Endothelial cell (in vitro differentiated cells): ENCODE data around the gene OLFML2A. TPM values are rescaled to one million over a fixed set of nuclear protein-coding genes. Genes with fewer than 3 reads are reported as not detected.
A peak's percentile ranks its signal among the peaks of the same experiment; 100 is the strongest.

Experiments used
- DNase-seq: peaks from one replicate; pipeline ENCODE4 v3.0.0; 2021; ENCODE audit warnings: low spot score
- H3K27ac Mint-ChIP-seq: one replicate; pipeline ENCODE4 v1.8.0; 2021; ENCODE audit warnings: mixed read lengths, inconsistent platforms; ENCODE audit not compliant: unreplicated experiment
- H3K27me3 Mint-ChIP-seq: one replicate; pipeline ENCODE4 v1.8.0; 2021; ENCODE audit warnings: mild to moderate bottlenecking, moderate library complexity, mixed read lengths, inconsistent platforms; ENCODE audit not compliant: unreplicated experiment
- H3K36me3 Mint-ChIP-seq: one replicate; pipeline ENCODE4 v1.8.0; 2021; ENCODE audit warnings: mild to moderate bottlenecking, low read depth, mixed read lengths, inconsistent platforms; ENCODE audit not compliant: unreplicated experiment
- H3K4me1 Mint-ChIP-seq: one replicate; pipeline ENCODE4 v1.8.0; 2021; ENCODE audit warnings: mild to moderate bottlenecking, mixed read lengths, inconsistent platforms; ENCODE audit not compliant: unreplicated experiment
- H3K4me3 Mint-ChIP-seq: one replicate; pipeline ENCODE4 v1.8.0; 2021; ENCODE audit warnings: mild to moderate bottlenecking, mixed read lengths, inconsistent platforms; ENCODE audit not compliant: unreplicated experiment
- H3K9me3 Mint-ChIP-seq: one replicate; pipeline ENCODE4 v1.8.0; 2021; ENCODE audit warnings: mixed read lengths, inconsistent platforms; ENCODE audit not compliant: unreplicated experiment
- total RNA-seq: library from RNA; stranded (reverse); fragmentation: NEBNext Ultra II Directional; extraction: Animal tissue kit (Norgen Biotek cat#: 25700); gene quantifications from one replicate; pipeline ENCODE4 v1.2.1, GENCODE V29; 2021; ENCODE audit not compliant: unreplicated experiment
- TF ChIP-seq, protein P1 (sequence below): fragments of 200-600 bp; sonication (generic); IDR thresholded peaks from one replicate; pipeline ENCODE4 v1.5.0; 2021; ENCODE audit warnings: antibody characterized with exemption; ENCODE audit not compliant: unreplicated experiment

Gene OLFML2A
- total RNA-seq, 1 donor from 2014 or later = 18.2 TPM

DNA sequence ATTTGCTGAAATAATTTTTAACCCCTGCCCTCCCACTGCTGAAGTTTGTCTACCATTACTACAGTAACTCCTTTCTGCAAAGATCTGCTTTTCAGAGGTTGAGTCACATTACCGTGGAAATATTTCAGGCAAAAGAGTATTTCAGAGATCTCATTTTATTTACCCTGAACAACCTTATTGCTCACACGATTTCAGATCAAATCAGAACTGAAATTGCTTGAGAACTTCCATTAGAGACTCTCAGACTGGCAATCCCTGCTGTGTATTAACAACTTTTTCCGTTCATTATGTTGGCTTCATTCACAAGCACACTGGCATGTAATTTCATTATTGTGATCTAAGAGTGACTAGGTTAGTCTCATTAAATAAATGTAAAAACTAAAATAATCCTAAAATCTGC lies 21.9 kb upstream of the OLFML2A start:
- peaks cover 7% of the 10 kb centered on the region for H3K27me3 Mint-ChIP-seq
- TF ChIP-seq, protein P1, sequence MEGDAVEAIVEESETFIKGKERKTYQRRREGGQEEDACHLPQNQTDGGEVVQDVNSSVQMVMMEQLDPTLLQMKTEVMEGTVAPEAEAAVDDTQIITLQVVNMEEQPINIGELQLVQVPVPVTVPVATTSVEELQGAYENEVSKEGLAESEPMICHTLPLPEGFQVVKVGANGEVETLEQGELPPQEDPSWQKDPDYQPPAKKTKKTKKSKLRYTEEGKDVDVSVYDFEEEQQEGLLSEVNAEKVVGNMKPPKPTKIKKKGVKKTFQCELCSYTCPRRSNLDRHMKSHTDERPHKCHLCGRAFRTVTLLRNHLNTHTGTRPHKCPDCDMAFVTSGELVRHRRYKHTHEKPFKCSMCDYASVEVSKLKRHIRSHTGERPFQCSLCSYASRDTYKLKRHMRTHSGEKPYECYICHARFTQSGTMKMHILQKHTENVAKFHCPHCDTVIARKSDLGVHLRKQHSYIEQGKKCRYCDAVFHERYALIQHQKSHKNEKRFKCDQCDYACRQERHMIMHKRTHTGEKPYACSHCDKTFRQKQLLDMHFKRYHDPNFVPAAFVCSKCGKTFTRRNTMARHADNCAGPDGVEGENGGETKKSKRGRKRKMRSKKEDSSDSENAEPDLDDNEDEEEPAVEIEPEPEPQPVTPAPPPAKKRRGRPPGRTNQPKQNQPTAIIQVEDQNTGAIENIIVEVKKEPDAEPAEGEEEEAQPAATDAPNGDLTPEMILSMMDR = no peak
- no peaks in the 10 kb centered on the region for H3K9me3 Mint-ChIP-seq
- peaks cover 54% of the 10 kb centered on the region for H3K4me1 Mint-ChIP-seq
- H3K36me3 Mint-ChIP-seq = no peaks in the 10 kb centered on the region
- DNase-seq = no peak
- H3K4me3 Mint-ChIP-seq = no peak overlapping the region
- no peak overlapping the region for H3K27ac Mint-ChIP-seq

DNA sequence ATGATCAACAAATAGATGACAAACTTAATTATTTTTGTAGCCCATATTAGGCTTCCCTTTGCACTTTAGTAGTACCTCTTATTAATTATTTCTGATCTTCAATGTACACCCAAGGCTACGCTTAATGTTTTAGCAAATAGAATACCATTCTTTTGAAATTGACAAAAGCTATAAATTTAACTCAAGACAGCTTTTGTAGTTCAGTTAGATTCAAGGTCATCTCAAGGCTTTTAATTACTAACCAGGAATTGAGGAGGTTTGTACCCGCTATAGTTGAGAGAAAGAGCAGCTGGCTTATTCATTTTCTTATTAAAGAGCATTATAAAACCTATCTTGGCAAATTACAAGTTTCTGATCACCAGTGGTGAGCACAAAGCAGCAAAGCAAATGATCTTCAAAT lies 20.9 kb upstream of the OLFML2A start:
- H3K4me1 Mint-ChIP-seq = peaks cover 58% of the 10 kb centered on the region
- TF ChIP-seq, protein P1 = no peak
- peaks cover 7% of the 10 kb centered on the region for H3K27me3 Mint-ChIP-seq
- no peak overlapping the region for H3K4me3 Mint-ChIP-seq
- no peaks in the 10 kb centered on the region for H3K9me3 Mint-ChIP-seq
- no peaks in the 10 kb centered on the region for H3K36me3 Mint-ChIP-seq
- H3K27ac Mint-ChIP-seq = peak overlapping the region; percentile 12
- DNase-seq = no peak

DNA sequence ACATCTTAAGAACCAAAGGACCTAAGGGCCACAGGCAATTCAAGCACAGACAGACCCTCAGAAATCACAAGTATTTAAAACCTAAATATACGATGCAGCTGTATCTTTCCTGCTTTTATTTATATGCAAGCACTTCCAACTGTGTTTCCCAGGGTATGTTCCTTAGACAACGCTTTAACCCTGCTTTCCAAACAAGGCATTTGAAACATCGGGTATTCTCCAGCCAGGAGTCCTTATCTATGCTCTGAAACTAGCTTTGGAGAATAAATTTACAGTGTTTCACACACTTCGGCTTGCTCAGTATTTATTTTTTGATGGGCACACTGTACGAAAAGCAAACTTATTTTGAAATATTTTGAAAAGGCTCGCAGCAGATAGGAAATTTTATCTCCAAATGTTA lies 19.3 kb upstream of the OLFML2A start:
- TF ChIP-seq, protein P1 = no peak
- H3K4me1 Mint-ChIP-seq = peaks cover 64% of the 10 kb centered on the region
- H3K36me3 Mint-ChIP-seq = no peaks in the 10 kb centered on the region
- peak overlapping the region; percentile 98 for H3K27ac Mint-ChIP-seq
- H3K4me3 Mint-ChIP-seq = peak overlapping the region; percentile 85
- peaks cover 7% of the 10 kb centered on the region for H3K27me3 Mint-ChIP-seq
- H3K9me3 Mint-ChIP-seq = no peaks in the 10 kb centered on the region
- DNase-seq = no peak

DNA sequence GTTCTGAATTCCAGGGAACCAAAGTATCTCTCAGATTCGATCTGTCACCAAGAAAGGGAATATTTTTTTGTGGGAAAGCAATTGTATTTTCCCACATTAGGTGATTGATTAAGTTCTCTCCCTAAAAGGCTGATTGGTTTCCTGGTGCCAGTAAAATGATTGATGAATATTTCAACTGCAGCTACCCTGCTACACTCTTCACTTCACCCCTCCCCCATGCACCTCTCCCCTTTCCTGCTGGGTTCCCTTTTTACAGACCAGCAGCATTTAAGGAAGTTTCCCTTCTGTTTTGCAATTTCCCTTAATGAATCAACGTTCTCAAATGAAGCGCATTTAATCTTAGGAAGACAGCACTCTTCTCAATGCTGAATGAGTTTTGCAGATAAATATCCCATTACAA lies 18.9 kb upstream of the OLFML2A start:
- no peak for DNase-seq
- peaks cover 67% of the 10 kb centered on the region for H3K4me1 Mint-ChIP-seq
- peak overlapping the region; percentile 85 for H3K4me3 Mint-ChIP-seq
- TF ChIP-seq, protein P1 = no peak
- no peaks in the 10 kb centered on the region for H3K9me3 Mint-ChIP-seq
- no peaks in the 10 kb centered on the region for H3K36me3 Mint-ChIP-seq
- H3K27me3 Mint-ChIP-seq = peaks cover 6% of the 10 kb centered on the region
- H3K27ac Mint-ChIP-seq = peak overlapping the region; percentile 98

DNA sequence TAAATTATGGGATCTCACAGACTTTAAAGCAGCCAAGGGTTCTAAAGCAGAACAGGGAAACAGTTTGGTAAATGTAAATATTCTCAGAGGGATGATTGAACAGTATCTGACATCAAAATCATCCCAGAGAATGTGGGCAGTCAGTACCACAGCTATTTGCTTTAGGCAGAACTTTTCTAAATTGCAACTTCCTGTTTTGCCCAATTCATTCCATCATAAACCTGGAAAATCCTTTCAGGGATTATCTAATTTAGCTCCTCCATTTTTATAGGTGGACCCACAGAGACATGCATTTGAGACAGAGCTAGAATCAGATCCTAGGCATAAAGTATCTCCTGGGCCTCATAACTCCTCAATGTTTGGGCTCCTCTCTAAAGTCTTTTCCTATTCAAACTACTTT lies 18.2 kb upstream of the OLFML2A start:
- Mint-ChIP-seq H3K4me3 (peak overlapping the region; percentile 85), H3K27ac (peak overlapping the region; percentile 98), H3K9me3 (no peaks in the 10 kb centered on the region), H3K4me1 (peaks cover 69% of the 10 kb centered on the region), H3K27me3 (peaks cover 6% of the 10 kb centered on the region), H3K36me3 (no peaks in the 10 kb centered on the region)
- TF ChIP-seq, protein P1 = no peak
- DNase-seq = no peak
